IPS-20b (cell line): ENCODE results near the gene UNC79.

ENCODE experiments used
- H3K27ac ChIP-seq: one replicate; pipeline ENCODE4 v1.5.1; 2013; ENCODE audit warnings: low read length
- H3K27me3 ChIP-seq: 2 replicates; pipeline ENCODE4 v1.6.1; 2013; ENCODE audit warnings: mild to moderate bottlenecking, low read length, inconsistent platforms; ENCODE audit not compliant: insufficient read depth
- H3K36me3 ChIP-seq: 2 replicates; pipeline ENCODE4 v1.6.1; 2013; ENCODE audit warnings: low read depth, mild to moderate bottlenecking, inconsistent platforms, low read length, moderate library complexity; ENCODE audit not compliant: insufficient read depth
- H3K4me1 ChIP-seq: 2 replicates; pipeline ENCODE4 v1.6.1; 2013; ENCODE audit warnings: mild to moderate bottlenecking, control low read depth, inconsistent platforms, low read length, moderate library complexity; ENCODE audit not compliant: insufficient read depth
- H3K4me3 ChIP-seq: 2 replicates; pipeline ENCODE4 v1.5.1; 2013; ENCODE audit warnings: mild to moderate bottlenecking, low read length, inconsistent platforms
- H3K9ac ChIP-seq: 2 replicates; pipeline ENCODE4 v1.6.1; 2013; ENCODE audit warnings: low read depth, mild to moderate bottlenecking, inconsistent platforms, low read length, moderate library complexity
- H3K9me3 ChIP-seq: 2 replicates; pipeline ENCODE4 v1.6.1; 2013; ENCODE audit warnings: mild to moderate bottlenecking, low read depth, low read length, inconsistent platforms; ENCODE audit not compliant: insufficient read depth

The UNC79 gene

GRCh38 chr14:93700928-93701327 is 270.2 kb downstream of the UNC79 start:
- no peaks in the 10 kb centered on the region for H3K36me3 ChIP-seq
- H3K27me3 ChIP-seq, result no peaks in the 10 kb centered on the region
- H3K9me3 ChIP-seq, result peaks cover 10% of the 10 kb centered on the region
- H3K4me1 ChIP-seq, result no peaks in the 10 kb centered on the region
- no peak overlapping the region for H3K9ac ChIP-seq
- no peak overlapping the region for H3K27ac ChIP-seq
- no peak overlapping the region for H3K4me3 ChIP-seq

- H3K4me3 ChIP-seq, result no peak overlapping the region
- no peaks in the 10 kb centered on the region for H3K27me3 ChIP-seq
- H3K36me3 ChIP-seq, result no peaks in the 10 kb centered on the region
- no peaks in the 10 kb centered on the region for H3K4me1 ChIP-seq
- peaks cover 10% of the 10 kb centered on the region for H3K9me3 ChIP-seq
- H3K9ac ChIP-seq, result no peak overlapping the region
- no peak overlapping the region for H3K27ac ChIP-seq
Observed at GRCh38 chr14:93701562-93701961, 270.8 kb downstream of the UNC79 start.

GRCh38 chr14:93702946-93703345 is 272.2 kb downstream of the UNC79 start:
- H3K9me3 ChIP-seq, result 0 out of 2 replicates have a peak, but pooled peaks cover 2% of the 10 kb centered on the region
- H3K9ac ChIP-seq, result no peak overlapping the region
- no peaks in the 10 kb centered on the region for H3K27me3 ChIP-seq
- H3K36me3 ChIP-seq, result no peaks in the 10 kb centered on the region
- no peaks in the 10 kb centered on the region for H3K4me1 ChIP-seq
- no peak overlapping the region for H3K27ac ChIP-seq
- no peak overlapping the region for H3K4me3 ChIP-seq

GRCh38 chr14:93703941-93704340 is 273.2 kb downstream of the UNC79 start:
- Histone ChIP-seq H3K27me3 (no peaks in the 10 kb centered on the region), H3K4me3 (no peak overlapping the region), H3K36me3 (no peaks in the 10 kb centered on the region), H3K9ac (no peak overlapping the region), H3K9me3 (no peaks in the 10 kb centered on the region), H3K4me1 (no peaks in the 10 kb centered on the region), H3K27ac (no peak overlapping the region)

GRCh38 chr14:93705513-93706156 is 274.9 kb downstream of the UNC79 start:
- H3K4me1 ChIP-seq, result 0 out of 2 replicates have a peak, but pooled peaks cover 2% of the 10 kb centered on the region
- no peak overlapping the region for H3K4me3 ChIP-seq
- no peak overlapping the region for H3K27ac ChIP-seq
- no peaks in the 10 kb centered on the region for H3K36me3 ChIP-seq
- no peaks in the 10 kb centered on the region for H3K9me3 ChIP-seq
- H3K27me3 ChIP-seq, result no peaks in the 10 kb centered on the region
- H3K9ac ChIP-seq, result no peak overlapping the region

GRCh38 chr14:93706360-93706955 is 275.7 kb downstream of the UNC79 start:
- Histone ChIP-seq H3K27ac (no peak overlapping the region), H3K9me3 (no peaks in the 10 kb centered on the region), H3K36me3 (no peaks in the 10 kb centered on the region), H3K4me3 (no peak overlapping the region), H3K9ac (no peak overlapping the region), H3K27me3 (no peaks in the 10 kb centered on the region), H3K4me1 (0 out of 2 replicates have a peak, but pooled peaks cover 2% of the 10 kb centered on the region)

GRCh38 chr14:93707475-93707874 is 276.7 kb downstream of the UNC79 start:
- Histone ChIP-seq H3K4me1 (peaks cover 7% of the 10 kb centered on the region; the same call in 1 of the 2 replicates), H3K27ac (no peak overlapping the region), H3K9me3 (no peaks in the 10 kb centered on the region), H3K36me3 (no peaks in the 10 kb centered on the region), H3K9ac (no peak overlapping the region), H3K27me3 (no peaks in the 10 kb centered on the region), H3K4me3 (no peak overlapping the region)

- Histone ChIP-seq H3K36me3 (no peaks in the 10 kb centered on the region), H3K27me3 (no peaks in the 10 kb centered on the region), H3K4me3 (no peak overlapping the region), H3K4me1 (peaks cover 11% of the 10 kb centered on the region; the same call in 1 of the 2 replicates), H3K9me3 (no peaks in the 10 kb centered on the region), H3K9ac (no peak overlapping the region), H3K27ac (no peak overlapping the region)
Observed at GRCh38 chr14:93708311-93708734, 277.6 kb downstream of the UNC79 start.

GRCh38 chr14:93708800-93709199 is 278.1 kb downstream of the UNC79 start:
- Histone ChIP-seq H3K4me1 (peaks cover 11% of the 10 kb centered on the region; the same call in 1 of the 2 replicates), H3K4me3 (no peak overlapping the region), H3K27ac (no peak overlapping the region), H3K9me3 (no peaks in the 10 kb centered on the region), H3K36me3 (no peaks in the 10 kb centered on the region), H3K27me3 (no peaks in the 10 kb centered on the region), H3K9ac (no peak overlapping the region)

- no peaks in the 10 kb centered on the region for H3K36me3 ChIP-seq
- no peaks in the 10 kb centered on the region for H3K9me3 ChIP-seq
- H3K9ac ChIP-seq, result no peak overlapping the region
- H3K27me3 ChIP-seq, result no peaks in the 10 kb centered on the region
- H3K4me1 ChIP-seq, result peaks cover 11% of the 10 kb centered on the region; the same call in 1 of the 2 replicates
- no peak overlapping the region for H3K27ac ChIP-seq
- no peak overlapping the region for H3K4me3 ChIP-seq
Observed at GRCh38 chr14:93709249-93709648, 278.5 kb downstream of the UNC79 start.

GRCh38 chr14:93712079-93712837 is 281.5 kb downstream of the UNC79 start:
- Histone ChIP-seq H3K9me3 (no peaks in the 10 kb centered on the region), H3K27me3 (no peaks in the 10 kb centered on the region), H3K9ac (no peak overlapping the region), H3K36me3 (no peaks in the 10 kb centered on the region), H3K4me1 (peaks cover 11% of the 10 kb centered on the region; the same call in 1 of the 2 replicates), H3K4me3 (no peak overlapping the region), H3K27ac (no peak overlapping the region)
